Activated T-helper 1 cell treated with Interleukin-2 at 50 U/mL for 16 hours (primary cell): Measurements from ENCODE around the gene SPSB3.
A peak's percentile ranks its signal among the peaks of the same experiment; 100 is the strongest.

Experiments used
- DNase-seq: peaks from one replicate; pipeline ENCODE4 v3.0.0-alpha.2; 2020; ENCODE audit warnings: low read depth

The SPSB3 gene

GRCh38 chr16:1782408-1783264 is at the start of gene SPSB3, which contains the start of gene NUBP2:
TSS of gene SPSB3 (minus strand) at chr16:1782571. CDS start at chr16:1781483, 1,088 bp downstream.
TSS of gene NUBP2 (plus strand) at chr16:1782960. CDS start at chr16:1783021, 61 bp downstream.
- peak; percentile 97 for DNase-seq

GRCh38 chr16:1831186-1832075 is 49.1 kb upstream of the SPSB3 start:
- no peak for DNase-seq

GRCh38 chr16:1830213-1830612 is 47.8 kb upstream of the SPSB3 start:
- DNase-seq = no peak

- DNase-seq = no peak
Measured at GRCh38 chr16:1828645-1829410, 46.5 kb upstream of the SPSB3 start.

- DNase-seq = peak; percentile 84
Measured at GRCh38 chr16:1826691-1827573, 44.6 kb upstream of the SPSB3 start, which contains the start of the genes FAHD1 and HAGH. TSS of gene FAHD1 (plus strand) at chr16:1827206. CDS start at chr16:1827239, 33 bp downstream. TSS of gene HAGH (minus strand) at chr16:1826825. CDS start at chr16:1826787, 38 bp downstream.

GRCh38 chr16:1825864-1826690 is 43.7 kb upstream of the SPSB3 start:
- DNase-seq = peak; percentile 58

- DNase-seq = no peak
Measured at GRCh38 chr16:1825381-1825863, 43.1 kb upstream of the SPSB3 start.

GRCh38 chr16:1823821-1824220 is 41.5 kb upstream of the SPSB3 start:
- DNase-seq = no peak

GRCh38 chr16:1822801-1823200 is 40.4 kb upstream of the SPSB3 start:
- no peak for DNase-seq

GRCh38 chr16:1821861-1822611 is 39.7 kb upstream of the SPSB3 start:
- no peak for DNase-seq

GRCh38 chr16:1820946-1821290 is 38.5 kb upstream of the SPSB3 start:
- DNase-seq = no peak

GRCh38 chr16:1820096-1820945 is 38.0 kb upstream of the SPSB3 start:
- no peak for DNase-seq

GRCh38 chr16:1819611-1820010 is 37.2 kb upstream of the SPSB3 start:
- no peak for DNase-seq

- DNase-seq = no peak
Measured at GRCh38 chr16:1818873-1819525, 36.6 kb upstream of the SPSB3 start.

- no peak for DNase-seq
Measured at GRCh38 chr16:1818204-1818872, 36.0 kb upstream of the SPSB3 start.

GRCh38 chr16:1817716-1818115 is 35.3 kb upstream of the SPSB3 start:
- DNase-seq = no peak

- no peak for DNase-seq
Measured at GRCh38 chr16:1817276-1817589, 34.9 kb upstream of the SPSB3 start.
